PC-9 (cell line): ENCODE results near the gene MYO1B. TPM values are rescaled to one million over a fixed set of nuclear protein-coding genes. Genes with fewer than 3 reads are reported as not detected.

Source experiments
- BruUV-seq: library from RNA; stranded (reverse); fragments of 400-500 nt; replicated peaks from 2 replicates; lab custom pipeline; 2021; lab: Mats Ljungman, UMichigan
- CTCF ChIA-PET: fragments of 300-600 bp; sonication (Branson Sonifier 250); formaldehyde crosslinking; loops from one replicate; lab custom pipeline; 2022; ENCODE audit warnings: antibody characterized with exemption; lab: Charles Lee
- POLR2A ChIA-PET: fragments of 300-600 bp; sonication (Branson Sonifier 250); formaldehyde crosslinking; loops from one replicate; lab custom pipeline; 2022; ENCODE audit warnings: antibody characterized with exemption; ENCODE audit not compliant: unreplicated experiment; lab: Charles Lee
- DNase-seq, 2 experiments: peaks; one replicate each; pipeline versions ENCODE4 v3.0.0 to v3.0.0-alpha.2; 2015 to 2022; ENCODE audit warnings: mixed read lengths in 1 of 2
- H2AFZ ChIP-seq: fragments of 200-600 bp; sonication (generic); 2 replicates; pipeline ENCODE4 v1.8.1; 2017; ENCODE audit warnings: antibody characterized with exemption
- H3F3A ChIP-seq: fragments of 200-600 bp; sonication (generic); 2 replicates; pipeline ENCODE4 v1.8.1; 2017; ENCODE audit warnings: antibody characterized with exemption, mild to moderate bottlenecking, low read depth; ENCODE audit not compliant: insufficient read depth
- H3K27ac ChIP-seq: fragments of 200-600 bp; sonication (generic); 2 replicates; pipeline ENCODE4 v1.6.1; 2016; ENCODE audit warnings: mixed run types
- H3K27me3 ChIP-seq: fragments of 200-600 bp; sonication (generic); 2 replicates; pipeline ENCODE4 v1.6.1; 2016; ENCODE audit warnings: low read depth, mixed run types; ENCODE audit not compliant: insufficient read depth
- H3K36me3 ChIP-seq: fragments of 200-600 bp; sonication (generic); 2 replicates; pipeline ENCODE4 v1.6.1; 2016; ENCODE audit warnings: low read depth, mixed run types
- H3K4me1 ChIP-seq: fragments of 200-600 bp; sonication (generic); replicated peaks from 2 replicates; pipeline ENCODE4 v1.6.1; 2016; ENCODE audit warnings: mixed run types; ENCODE audit not compliant: insufficient read depth
- H3K4me2 ChIP-seq: fragments of 200-600 bp; sonication (generic); 2 replicates; pipeline ENCODE4 v1.6.1; 2017; ENCODE audit warnings: mixed run types
- H3K4me3 ChIP-seq: fragments of 200-600 bp; sonication (generic); 2 replicates; pipeline ENCODE4 v1.6.1; 2016; ENCODE audit warnings: mixed run types
- H3K79me2 ChIP-seq: fragments of 200-600 bp; sonication (generic); 2 replicates; pipeline ENCODE4 v1.6.1; 2017; ENCODE audit warnings: low read depth, mixed run types
- H3K9me2 ChIP-seq: fragments of 200-600 bp; sonication (generic); 2 replicates; pipeline ENCODE4 v1.8.1; 2017; ENCODE audit warnings: mild to moderate bottlenecking; ENCODE audit not compliant: insufficient read depth
- H3K9me3 ChIP-seq: fragments of 200-600 bp; sonication (generic); 2 replicates; pipeline ENCODE4 v1.8.1; 2016; ENCODE audit warnings: low read depth; ENCODE audit not compliant: insufficient read depth
- H4K20me1 ChIP-seq: fragments of 200-600 bp; sonication (generic); 2 replicates; pipeline ENCODE4 v1.8.1; 2017; ENCODE audit not compliant: insufficient read depth
- CTCF ChIP-seq: fragments of 200-600 bp; sonication (generic); conservative IDR thresholded peaks from 2 replicates; pipeline ENCODE4 v1.6.1; 2017; ENCODE audit warnings: mixed run types, antibody characterized with exemption, mild to moderate bottlenecking, moderate library complexity
- EZH2 ChIP-seq: fragments of 200-600 bp; sonication (generic); IDR thresholded peaks from 2 replicates; pipeline ENCODE4 v1.8.0; 2017; ENCODE audit warnings: antibody characterized with exemption, low read depth
- intact Hi-C: fragments of 100-400 bp; cut with micrococcal nuclease; formaldehyde crosslinking; loops from one replicate; pipeline ENCODE4 v1.10.0; 2022; ENCODE audit not compliant: unreplicated experiment
- total RNA-seq: library from RNA; stranded (reverse); gene quantifications from 2 replicates; pipeline ENCODE4 v1.2.3, GENCODE V29; 2021

Gene MYO1B
- total RNA-seq, 1 experiment from 2014 or later = 55.0 TPM

GRCh38 chr2:191389288-191389687 is 144.1 kb downstream of the MYO1B start:
- DNase-seq = no peak
- Histone ChIP-seq H3K79me2 (no peaks in the 10 kb centered on the region), H3K4me2 (no peak overlapping the region), H3K36me3 (peaks cover 14% of the 10 kb centered on the region), H4K20me1 (no peaks in the 10 kb centered on the region), H3K27ac (no peak overlapping the region), H2AFZ (no peak overlapping the region), H3K4me1 (peaks cover 10% of the 10 kb centered on the region; the same call in 1 of the 2 replicates), H3K4me3 (no peak overlapping the region), H3K9me2 (no peaks in the 10 kb centered on the region), H3K9me3 (no peaks in the 10 kb centered on the region), H3K27me3 (no peaks in the 10 kb centered on the region), H3F3A (no peaks in the 10 kb centered on the region)
- ChIA-PET POLR2A (no interaction called here), CTCF (no interaction called here)
- no TSS peak for BruUV-seq
- intact Hi-C loops = no loop called here
- TF ChIP-seq EZH2 (no peak), CTCF (no peak)

- Histone ChIP-seq H3K36me3 (peaks cover 14% of the 10 kb centered on the region), H3F3A (no peaks in the 10 kb centered on the region), H3K4me2 (no peak overlapping the region), H3K27me3 (no peaks in the 10 kb centered on the region), H3K4me3 (no peak overlapping the region), H3K79me2 (no peaks in the 10 kb centered on the region), H3K27ac (no peak overlapping the region), H2AFZ (no peak overlapping the region), H4K20me1 (no peaks in the 10 kb centered on the region), H3K9me3 (no peaks in the 10 kb centered on the region), H3K4me1 (peaks cover 10% of the 10 kb centered on the region; the same call in 1 of the 2 replicates), H3K9me2 (no peaks in the 10 kb centered on the region)
- DNase-seq = no peak
- TF ChIP-seq CTCF (no peak), EZH2 (no peak)
- ChIA-PET POLR2A (no interaction called here), CTCF (no interaction called here)
- BruUV-seq = no TSS peak
- intact Hi-C loops = no loop called here
These were observed 146.0 kb downstream of the MYO1B start for GRCh38 chr2:191391171-191391570.

GRCh38 chr2:191394043-191394442 is 148.8 kb downstream of the MYO1B start:
- no peak for TF ChIP-seq EZH2
- TF ChIP-seq CTCF = no peak
- Histone ChIP-seq H3K9me3 (no peaks in the 10 kb centered on the region), H3K27me3 (no peaks in the 10 kb centered on the region), H3K79me2 (no peaks in the 10 kb centered on the region), H3K4me2 (no peak overlapping the region), H3K4me1 (no peaks in the 10 kb centered on the region), H3K4me3 (no peak overlapping the region), H3K27ac (no peak overlapping the region), H3K9me2 (no peaks in the 10 kb centered on the region), H3F3A (no peaks in the 10 kb centered on the region), H3K36me3 (peaks cover 7% of the 10 kb centered on the region), H4K20me1 (no peaks in the 10 kb centered on the region), H2AFZ (no peak overlapping the region)
- CTCF ChIA-PET = no interaction called here
- intact Hi-C loops = no loop called here
- BruUV-seq = no TSS peak
- POLR2A ChIA-PET = no interaction called here
- DNase-seq = no peak
